Natural killer cell (primary cell): ENCODE results near the gene RASSF7. TPM values are rescaled to one million over a fixed set of nuclear protein-coding genes. Genes with fewer than 3 reads are reported as not detected.
A peak's percentile ranks its signal among the peaks of the same experiment; 100 is the strongest.

Experiments
- ATAC-seq, 3 donors: fragments of 150-1000 bp in 2 of 3; fragments of 200-7000 bp in 1 of 3; cut with Tn5 transposase; 1 replicate in 1 of 3; 2 replicates in 2 of 3; pipeline ENCODE4 v1.10.0; 2021; ENCODE audit warnings: mild to moderate bottlenecking in 2 of 3, moderate library complexity in 2 of 3
- DNase-seq, 2 donors: peaks; one replicate each; pipeline versions ENCODE4 v3.0.0 to v3.0.0-alpha.2; 2013 to 2021; ENCODE audit warnings: mixed read lengths in 1 of 2
- H3K27ac ChIP-seq: one replicate; pipeline ENCODE4 v1.5.1; 2013; ENCODE audit warnings: mild to moderate bottlenecking, low read length
- H3K27me3 ChIP-seq: one replicate; pipeline ENCODE4 v1.6.1; 2013; ENCODE audit warnings: low read length; ENCODE audit not compliant: control insufficient read depth, insufficient read depth
- H3K36me3 ChIP-seq: one replicate; pipeline ENCODE4 v1.6.1; 2013; ENCODE audit warnings: low read length; ENCODE audit not compliant: control insufficient read depth, insufficient read depth
- H3K4me1 ChIP-seq: one replicate; pipeline ENCODE4 v1.6.1; 2013; ENCODE audit warnings: low read length; ENCODE audit not compliant: control insufficient read depth, insufficient read depth
- H3K4me3 ChIP-seq: one replicate; pipeline ENCODE4 v1.5.1; 2013; ENCODE audit warnings: low read length
- H3K9me3 ChIP-seq: one replicate; pipeline ENCODE4 v1.6.1; 2013; ENCODE audit warnings: low read length; ENCODE audit not compliant: control insufficient read depth, insufficient read depth
- H3K27ac Mint-ChIP-seq, 2 donors: one replicate each; pipeline ENCODE4 v1.8.0; 2022; ENCODE audit warnings: mild to moderate bottlenecking in 2 of 2, mixed read lengths in 2 of 2, moderate library complexity in 1 of 2
- H3K27me3 Mint-ChIP-seq, 2 donors: one replicate each; pipeline ENCODE4 v1.8.0; 2022; ENCODE audit warnings: low read depth in 2 of 2, mixed read lengths in 2 of 2
- H3K36me3 Mint-ChIP-seq: one replicate; pipeline ENCODE4 v1.8.0; 2022; ENCODE audit warnings: mixed read lengths
- H3K4me1 Mint-ChIP-seq, 2 donors: one replicate each; pipeline ENCODE4 v1.8.0; 2022; ENCODE audit warnings: mixed read lengths in 2 of 2
- H3K4me3 Mint-ChIP-seq: one replicate; pipeline ENCODE4 v1.8.0; 2022; ENCODE audit warnings: mild to moderate bottlenecking, moderate library complexity, mixed read lengths
- H3K9me3 Mint-ChIP-seq, 2 donors: one replicate each; pipeline ENCODE4 v1.8.0; 2022; ENCODE audit warnings: mixed read lengths in 2 of 2
- CTCF ChIP-seq: fragments of 200-600 bp; IDR thresholded peaks from one replicate; pipeline ENCODE4 v1.8.0; 2022; ENCODE audit warnings: antibody characterized with exemption
- WGBS: methylation state at CpG from one replicate; pipeline ENCODE4 v1.1.7; 2013; ENCODE audit warnings: missing lambda C conversion rate; ENCODE audit not compliant: insufficient coverage; 5-methylcytosine and 5-hydroxymethylcytosine counted together
- intact Hi-C: fragments of 100-400 bp; cut with micrococcal nuclease; formaldehyde crosslinking; loops from one replicate; pipeline ENCODE4 v1.14.2; 2022
- total RNA-seq, 4 donors: library from RNA; stranded (reverse); fragments of 120-200 nt in 1 of 4; gene quantifications; one replicate each; pipeline versions ENCODE4 v1.2.3 to v1.2.4, GENCODE V29; 2013 to 2022

Gene RASSF7
- total RNA-seq, 3 donors from 2014 or later (not counting 1 experiment from before 2014, with no cell fraction given), result 19.0 to 21.7 (median 20.0) TPM

GRCh38 chr11:535210-535518, 25.6 kb upstream of the RASSF7 start:
- H3K4me3 Mint-ChIP-seq, result no peak overlapping the region
- DNase-seq (no peak), ATAC-seq (peak in 2 of 3 donors; percentile 18 to 26)
- under 1% methylated on average over 54 of the region's 56 CpGs for WGBS
- H3K9me3 ChIP-seq, result no peaks in the 10 kb centered on the region
- intact Hi-C loops, result no loop called here
- H3K27me3 ChIP-seq, result no peaks in the 10 kb centered on the region
- H3K4me1 ChIP-seq, result peaks cover 37% of the 10 kb centered on the region
- no peaks in the 10 kb centered on the region for H3K36me3 Mint-ChIP-seq
- peaks cover 11% of the 10 kb centered on the region for H3K36me3 ChIP-seq
- H3K9me3 Mint-ChIP-seq, result no peaks in the 10 kb centered on the region
- H3K4me1 Mint-ChIP-seq, result peaks cover 0 to 25% of the 10 kb centered on the region in 2 donors
- no peaks in the 10 kb centered on the region for H3K27me3 Mint-ChIP-seq
- peak overlapping the region in 1 of 2 donors; percentile 92 for H3K27ac Mint-ChIP-seq
- no peak overlapping the region for H3K27ac ChIP-seq
- H3K4me3 ChIP-seq, result peak overlapping the region; percentile 50
- no peak for TF ChIP-seq CTCF

- DNase-seq (peak; percentile 98 to 99), ATAC-seq (peak; percentile 89 to 97 (median 89))
- H3K36me3 Mint-ChIP-seq, result no peaks in the 10 kb centered on the region
- no peaks in the 10 kb centered on the region for H3K27me3 ChIP-seq
- H3K4me1 ChIP-seq, result peaks cover 37% of the 10 kb centered on the region
- H3K9me3 ChIP-seq, result no peaks in the 10 kb centered on the region
- no peaks in the 10 kb centered on the region for H3K9me3 Mint-ChIP-seq
- WGBS, result under 1% methylated on average over 97 of the region's 97 CpGs
- peaks cover 11% of the 10 kb centered on the region for H3K36me3 ChIP-seq
- intact Hi-C loops, result no loop called here
- TF ChIP-seq CTCF, result no peak
- H3K27ac ChIP-seq, result peak within 1 kb of the TSS; percentile 95
- no peaks in the 10 kb centered on the region for H3K27me3 Mint-ChIP-seq
- H3K4me1 Mint-ChIP-seq, result peaks cover 0 to 25% of the 10 kb centered on the region in 2 donors
- peak within 1 kb of the TSS; percentile 86 to 92 for H3K27ac Mint-ChIP-seq
- H3K4me3 ChIP-seq, result peak within 1 kb of the TSS; percentile 52
- peak within 1 kb of the TSS; percentile 90 for H3K4me3 Mint-ChIP-seq
These were observed 25.0 kb upstream of the RASSF7 start, which contains the start of gene HRAS for GRCh38 chr11:535519-536454. Gene HRAS (minus strand): TSS chr11:535576.

- Histone ChIP-seq H3K4me1 (peaks cover 37% of the 10 kb centered on the region), H3K4me3 (peak within 1 kb of the TSS; percentile 52), H3K27ac (peak within 1 kb of the TSS; percentile 95), H3K27me3 (no peaks in the 10 kb centered on the region), H3K36me3 (peaks cover 11% of the 10 kb centered on the region), H3K9me3 (no peaks in the 10 kb centered on the region)
- WGBS, result under 1% methylated on average over 93 of the region's 93 CpGs
- no peaks in the 10 kb centered on the region for H3K36me3 Mint-ChIP-seq
- TF ChIP-seq CTCF, result no peak
- DNase-seq (peak; percentile 84 to 96), ATAC-seq (peak; percentile 36 to 60 (median 55))
- intact Hi-C loops, result no loop called here
- peak within 1 kb of the TSS; percentile 86 to 92 for H3K27ac Mint-ChIP-seq
- no peaks in the 10 kb centered on the region for H3K9me3 Mint-ChIP-seq
- H3K4me3 Mint-ChIP-seq, result peak within 1 kb of the TSS; percentile 90
- H3K27me3 Mint-ChIP-seq, result no peaks in the 10 kb centered on the region
- H3K4me1 Mint-ChIP-seq, result peaks cover 0 to 25% of the 10 kb centered on the region in 2 donors
These were observed 23.7 kb upstream of the RASSF7 start, which contains the start of gene LRRC56 for GRCh38 chr11:536841-537621. Gene LRRC56 (plus strand): TSS chr11:537527. CDS start chr11:540685, 3,158 bp downstream.
